Islet of Langerhans (tissue), 1 donor: Measurements from ENCODE around the gene FIGNL2.
"Not testable (repeated sequence)": the region's sequence is repeated elsewhere in the genome, so short reads cannot be mapped to it uniquely, and the experiment has no call there.

Experiments used
- FAIRE-seq: peaks from one replicate; lab custom pipeline; 2011; peaks lifted over from hg19 to GRCh38; lab: Jason Lieb, UNC

The FIGNL2 gene

GRCh38 chr12:51815571-51815970 lies 32.9 kb downstream of the FIGNL2 start:
- no peak for FAIRE-seq

GRCh38 chr12:51814311-51815088 lies 34.0 kb downstream of the FIGNL2 start:
- FAIRE-seq = no peak

GRCh38 chr12:51813931-51814310 lies 34.6 kb downstream of the FIGNL2 start:
- no peak for FAIRE-seq

- no peak for FAIRE-seq
Measured at GRCh38 chr12:51812871-51813270, 35.6 kb downstream of the FIGNL2 start.

- no peak for FAIRE-seq
Measured at GRCh38 chr12:51811203-51812202, 37.0 kb downstream of the FIGNL2 start.

GRCh38 chr12:51809193-51809592 lies 39.3 kb downstream of the FIGNL2 start:
- no peak for FAIRE-seq

GRCh38 chr12:51806896-51807295 lies 41.6 kb downstream of the FIGNL2 start:
- no peak for FAIRE-seq

- FAIRE-seq = no peak
Measured at GRCh38 chr12:51801027-51801426, 47.5 kb downstream of the FIGNL2 start.

- FAIRE-seq = no peak
Measured at GRCh38 chr12:51798501-51798900, 50.0 kb downstream of the FIGNL2 start.

GRCh38 chr12:51798051-51798450 lies 50.5 kb downstream of the FIGNL2 start:
- FAIRE-seq = not testable (repeated sequence)

- no peak for FAIRE-seq
Measured at GRCh38 chr12:51797301-51797700, 51.2 kb downstream of the FIGNL2 start.

- no peak for FAIRE-seq
Measured at GRCh38 chr12:51793201-51793600, 55.3 kb downstream of the FIGNL2 start.

GRCh38 chr12:51792417-51792816 lies 56.1 kb downstream of the FIGNL2 start:
- no peak for FAIRE-seq

- FAIRE-seq = no peak
Measured at GRCh38 chr12:51788876-51789275, 59.6 kb downstream of the FIGNL2 start.

- FAIRE-seq = no peak
Measured at GRCh38 chr12:51785906-51786305, 62.6 kb downstream of the FIGNL2 start.

GRCh38 chr12:51784688-51785087 lies 63.8 kb downstream of the FIGNL2 start:
- no peak for FAIRE-seq

- no peak for FAIRE-seq
Measured at GRCh38 chr12:51779876-51780275, 68.6 kb downstream of the FIGNL2 start.

GRCh38 chr12:51777973-51778372 lies 70.5 kb downstream of the FIGNL2 start:
- FAIRE-seq = no peak

GRCh38 chr12:51777457-51777856 lies 71.1 kb downstream of the FIGNL2 start:
- FAIRE-seq = no peak

- no peak for FAIRE-seq
Measured at GRCh38 chr12:51774933-51775332, 73.6 kb downstream of the FIGNL2 start.

GRCh38 chr12:51773145-51773869 lies 75.2 kb downstream of the FIGNL2 start:
- FAIRE-seq = no peak

- no peak for FAIRE-seq
Measured at GRCh38 chr12:51771008-51771407, 77.5 kb downstream of the FIGNL2 start.
